ENCODE data around the gene SLC12A7.

DNA sequence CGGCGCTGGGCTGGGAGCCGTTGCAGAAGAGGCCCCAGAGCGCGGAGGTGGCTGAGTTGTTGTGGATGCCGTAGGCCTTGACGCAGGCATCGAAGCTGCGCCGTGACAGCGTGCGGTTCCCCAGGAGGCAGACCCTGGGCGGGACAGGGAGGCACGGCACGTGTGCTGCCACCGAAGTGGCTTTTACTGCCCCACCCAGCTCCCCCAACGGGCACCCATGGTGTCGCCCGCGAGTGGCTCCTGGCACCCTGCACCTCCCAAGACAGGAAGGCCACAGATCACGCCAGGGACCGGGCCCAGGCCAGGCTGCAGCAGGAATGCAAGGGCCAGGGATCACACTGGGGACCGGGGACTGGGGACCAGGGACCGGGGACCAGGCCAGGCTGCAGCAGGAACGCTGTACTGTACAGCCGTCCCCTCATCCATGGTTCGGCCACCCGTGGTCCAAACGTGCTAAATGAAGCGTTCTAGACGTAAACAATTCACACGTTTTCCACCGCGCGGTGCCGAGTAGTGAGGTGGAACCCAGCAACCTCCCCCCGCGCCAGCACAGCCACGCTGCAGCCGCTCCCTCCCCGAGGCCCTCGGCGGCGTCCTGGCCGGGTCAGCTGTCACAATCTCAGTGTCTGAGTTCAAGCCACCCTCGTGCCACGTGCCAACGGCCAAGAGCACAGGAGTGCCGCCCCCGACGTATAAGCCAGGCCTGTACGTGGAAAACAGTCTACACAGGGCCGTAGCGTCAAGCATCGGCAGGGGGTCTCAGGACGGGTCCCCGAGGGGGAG, 27.8 kb downstream of the SLC12A7 start:
- TF ChIP-seq, protein P1, sequence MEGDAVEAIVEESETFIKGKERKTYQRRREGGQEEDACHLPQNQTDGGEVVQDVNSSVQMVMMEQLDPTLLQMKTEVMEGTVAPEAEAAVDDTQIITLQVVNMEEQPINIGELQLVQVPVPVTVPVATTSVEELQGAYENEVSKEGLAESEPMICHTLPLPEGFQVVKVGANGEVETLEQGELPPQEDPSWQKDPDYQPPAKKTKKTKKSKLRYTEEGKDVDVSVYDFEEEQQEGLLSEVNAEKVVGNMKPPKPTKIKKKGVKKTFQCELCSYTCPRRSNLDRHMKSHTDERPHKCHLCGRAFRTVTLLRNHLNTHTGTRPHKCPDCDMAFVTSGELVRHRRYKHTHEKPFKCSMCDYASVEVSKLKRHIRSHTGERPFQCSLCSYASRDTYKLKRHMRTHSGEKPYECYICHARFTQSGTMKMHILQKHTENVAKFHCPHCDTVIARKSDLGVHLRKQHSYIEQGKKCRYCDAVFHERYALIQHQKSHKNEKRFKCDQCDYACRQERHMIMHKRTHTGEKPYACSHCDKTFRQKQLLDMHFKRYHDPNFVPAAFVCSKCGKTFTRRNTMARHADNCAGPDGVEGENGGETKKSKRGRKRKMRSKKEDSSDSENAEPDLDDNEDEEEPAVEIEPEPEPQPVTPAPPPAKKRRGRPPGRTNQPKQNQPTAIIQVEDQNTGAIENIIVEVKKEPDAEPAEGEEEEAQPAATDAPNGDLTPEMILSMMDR (conservative IDR thresholded peaks at IDR 0.05; ENCODE audit: low read length) = no peak
- no peak for TF ChIP-seq EZH2phosphoT487 (IDR thresholded peaks at IDR 0.05; ENCODE audit: borderline replicate concordance, low read depth, low read length)
